Glutamatergic neuron (in vitro differentiated cells): Measurements from ENCODE around the gene RUNDC1. TPM values are rescaled to one million over a fixed set of nuclear protein-coding genes. Genes with fewer than 3 reads are reported as not detected.

Experiments
- DNase-seq: peaks from one replicate; pipeline ENCODE4 v3.0.0; 2022
- H3K27ac Mint-ChIP-seq: one replicate; pipeline ENCODE4 v1.8.0; 2020; ENCODE audit warnings: mild to moderate bottlenecking, mixed read lengths, inconsistent platforms; ENCODE audit not compliant: unreplicated experiment
- H3K27me3 Mint-ChIP-seq: one replicate; pipeline ENCODE4 v1.8.0; 2020; ENCODE audit warnings: mild to moderate bottlenecking, moderate library complexity, mixed read lengths, inconsistent platforms; ENCODE audit not compliant: unreplicated experiment
- H3K36me3 Mint-ChIP-seq: one replicate; pipeline ENCODE4 v1.8.0; 2020; ENCODE audit warnings: mild to moderate bottlenecking, mixed read lengths, inconsistent platforms; ENCODE audit not compliant: unreplicated experiment
- H3K4me1 Mint-ChIP-seq: one replicate; pipeline ENCODE4 v1.8.0; 2020; ENCODE audit warnings: mild to moderate bottlenecking, low read depth, mixed read lengths, inconsistent platforms; ENCODE audit not compliant: unreplicated experiment
- H3K4me3 Mint-ChIP-seq: one replicate; pipeline ENCODE4 v1.8.0; 2020; ENCODE audit warnings: mild to moderate bottlenecking, mixed read lengths, inconsistent platforms; ENCODE audit not compliant: unreplicated experiment
- H3K9me3 Mint-ChIP-seq: one replicate; pipeline ENCODE4 v1.8.0; 2020; ENCODE audit warnings: mild to moderate bottlenecking, moderate library complexity, mixed read lengths, inconsistent platforms; ENCODE audit not compliant: unreplicated experiment
- CTCF ChIP-seq: fragments of 200-600 bp; sonication (generic); IDR thresholded peaks from one replicate; pipeline ENCODE4 v1.5.0; 2021; ENCODE audit not compliant: partially characterized antibody, unreplicated experiment
- total RNA-seq: library from RNA; stranded (reverse); fragmentation: NEBNext Ultra II Directional; extraction: Animal tissue kit (Norgen Biotek cat#: 25700); gene quantifications from one replicate; pipeline ENCODE4 v1.2.1, GENCODE V29; 2021; ENCODE audit not compliant: unreplicated experiment

Gene RUNDC1
- total RNA-seq, 1 donor from 2014 or later, result 14.0 TPM

GRCh38 chr17:43003542-43004172 lies 23.3 kb downstream of the RUNDC1 start:
- Mint-ChIP-seq H3K9me3 (peaks cover 7% of the 10 kb centered on the region), H3K36me3 (no peaks in the 10 kb centered on the region), H3K27ac (peak overlapping the region; percentile 43), H3K27me3 (no peaks in the 10 kb centered on the region), H3K4me3 (no peak overlapping the region), H3K4me1 (peaks cover 7% of the 10 kb centered on the region)
- no peak for TF ChIP-seq CTCF
- no peak for DNase-seq

- peaks cover 5% of the 10 kb centered on the region for H3K4me1 Mint-ChIP-seq
- no peaks in the 10 kb centered on the region for H3K36me3 Mint-ChIP-seq
- peak; percentile 68 for DNase-seq
Observed at GRCh38 chr17:43006639-43007551, 26.5 kb downstream of the RUNDC1 start, which contains the start of gene IFI35. Gene IFI35 (plus strand): TSS chr17:43006784. CDS start chr17:43006948, 164 bp downstream.

GRCh38 chr17:43010667-43011308 lies 30.4 kb downstream of the RUNDC1 start:
- Mint-ChIP-seq H3K36me3 (no peaks in the 10 kb centered on the region), H3K27me3 (peaks cover 11% of the 10 kb centered on the region), H3K9me3 (peaks cover 6% of the 10 kb centered on the region), H3K4me3 (no peak overlapping the region), H3K4me1 (peaks cover 5% of the 10 kb centered on the region), H3K27ac (peak overlapping the region; percentile 17)
- no peak for TF ChIP-seq CTCF
- DNase-seq, result no peak

More at GRCh38 chr17:43006639-43007551, 26.5 kb downstream of the RUNDC1 start, which contains the start of gene IFI35:
- Mint-ChIP-seq H3K27ac (peak within 1 kb of the TSS; percentile 64), H3K9me3 (peaks cover 3% of the 10 kb centered on the region), H3K4me3 (peak within 1 kb of the TSS; percentile 49), H3K27me3 (peaks cover 7% of the 10 kb centered on the region)
- TF ChIP-seq CTCF, result no peak

- Mint-ChIP-seq H3K4me1 (no peaks in the 10 kb centered on the region), H3K27ac (no peak overlapping the region), H3K27me3 (peaks cover 11% of the 10 kb centered on the region), H3K36me3 (no peaks in the 10 kb centered on the region), H3K9me3 (peaks cover 6% of the 10 kb centered on the region), H3K4me3 (no peak overlapping the region)
- no peak for TF ChIP-seq CTCF
- no peak for DNase-seq
Observed at GRCh38 chr17:43011728-43012472, 31.5 kb downstream of the RUNDC1 start.
